Esophagus squamous epithelium (tissue), 5 donors: ENCODE measurements around the gene DLK1. TPM values are rescaled to one million over a fixed set of nuclear protein-coding genes. Genes with fewer than 3 reads are reported as not detected.

Experiments
- DNase-seq: peaks from one replicate; lab custom pipeline; 2025; lab: John Stamatoyannopoulos, UW
- H3K27ac ChIP-seq, 4 donors: fragments of 200-600 bp; sonication (generic); one replicate each; pipeline ENCODE4 v1.5.1; 2016 to 2019; ENCODE audit warnings: mild to moderate bottlenecking in 1 of 4
- H3K27me3 ChIP-seq, 4 donors: fragments of 200-600 bp; sonication (generic); 1 replicate in 3 of 4; 2 replicates in 1 of 4; pipeline versions ENCODE4 v1.5.1 to v1.6.0; 2017 to 2021; ENCODE audit warnings: antibody characterized with exemption in 1 of 4
- H3K36me3 ChIP-seq, 3 donors: fragments of 200-600 bp; sonication (generic); one replicate each; pipeline ENCODE4 v1.5.1; 2016 to 2019
- H3K4me1 ChIP-seq, 3 donors: fragments of 200-600 bp; sonication (generic); one replicate each; pipeline ENCODE4 v1.5.1; 2017 to 2019
- H3K4me3 ChIP-seq, 4 donors: fragments of 200-600 bp; sonication (generic); 1 replicate in 3 of 4; 2 replicates in 1 of 4; pipeline ENCODE4 v1.5.1; 2016 to 2019; ENCODE audit warnings: mild to moderate bottlenecking in 2 of 4, moderate library complexity in 1 of 4
- H3K9me3 ChIP-seq, 3 donors: fragments of 200-600 bp; sonication (generic); one replicate each; pipeline ENCODE4 v1.5.1; 2016 to 2019
- CTCF ChIP-seq, 6 experiments: fragments of 450-650 bp in 4 of 6; fragments of 200-600 bp in 2 of 6; sonication (generic) in 2 of 6; IDR thresholded peaks; one replicate each; pipeline ENCODE4 v1.5.1; 2016 to 2019; ENCODE audit warnings: antibody characterized with exemption in 6 of 6, mild to moderate bottlenecking in 4 of 6, moderate library complexity in 4 of 6
- POLR2A ChIP-seq, 4 donors: fragments of 450-650 bp; IDR thresholded peaks; one replicate each; pipeline ENCODE4 v1.6.1; 2017; ENCODE audit warnings: antibody characterized with exemption in 4 of 4, mild to moderate bottlenecking in 4 of 4, moderate library complexity in 3 of 4
- WGBS, 2 donors: methylation state at CpG; one replicate each; pipeline ENCODE4 v1.1.5; 2018; 5-methylcytosine and 5-hydroxymethylcytosine counted together
- intact Hi-C: fragments of 100-400 bp; cut with DNase I; formaldehyde crosslinking; loops from one replicate; pipeline ENCODE4 v1.15.0; 2022
- total RNA-seq, 4 donors: library from RNA; depleted of rRNA; stranded (reverse); fragments of >200 nt; gene quantifications; one replicate each; pipeline ENCODE4 v1.1.0, GENCODE V29; 2016
- donor health status: DM: yes; HTN: yes; CAD: no.

The DLK1 gene
- total RNA-seq, 4 donors from 2014 or later: not detected

- H3K4me1 ChIP-seq: peaks cover 4 to 39% (median 17%) of the 10 kb centered on the region in 3 donors
- TF ChIP-seq POLR2A (IDR thresholded peaks at IDR 0.05) (no peak), CTCF (IDR thresholded peaks at IDR 0.05) (no peak)
- no peak overlapping the region for H3K27ac ChIP-seq
- 43 to 48% methylated on average over 13 of the region's 26 CpGs for WGBS, 2 donors
- no peak for DNase-seq
- no peaks in the 10 kb centered on the region for H3K9me3 ChIP-seq
- peaks cover 0 to 29% (median 0%) of the 10 kb centered on the region in 4 donors for H3K27me3 ChIP-seq
- intact Hi-C loops: no loop called here
- H3K36me3 ChIP-seq: no peaks in the 10 kb centered on the region
- no peak overlapping the region for H3K4me3 ChIP-seq
These were observed 37.9 kb upstream of the DLK1 start for GRCh38 chr14:100688598-100689461.

DNA sequence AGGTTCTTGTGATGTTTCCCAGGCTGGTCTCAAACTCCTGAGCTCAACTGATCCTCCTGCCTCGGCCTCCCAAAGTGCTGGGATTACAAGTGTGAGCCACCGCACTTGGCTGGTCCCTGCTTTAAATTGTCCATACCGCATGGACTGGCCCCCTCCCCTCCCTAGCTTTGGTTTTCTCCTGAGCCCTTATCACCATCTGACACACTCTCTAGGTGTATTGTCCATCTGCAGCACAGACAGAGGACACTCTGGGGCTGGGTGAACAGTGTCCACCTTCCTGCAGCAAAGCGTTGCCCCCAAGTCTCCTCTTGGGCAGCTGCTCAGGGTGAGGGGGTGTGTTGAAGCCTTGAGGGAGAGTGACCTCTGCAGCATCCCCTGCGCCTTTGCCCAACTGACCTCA lies 36.0 kb upstream of the DLK1 start:
- intact Hi-C loops: no loop called here
- TF ChIP-seq POLR2A (IDR thresholded peaks at IDR 0.05) (no peak), CTCF (IDR thresholded peaks at IDR 0.05) (no peak)

DNA sequence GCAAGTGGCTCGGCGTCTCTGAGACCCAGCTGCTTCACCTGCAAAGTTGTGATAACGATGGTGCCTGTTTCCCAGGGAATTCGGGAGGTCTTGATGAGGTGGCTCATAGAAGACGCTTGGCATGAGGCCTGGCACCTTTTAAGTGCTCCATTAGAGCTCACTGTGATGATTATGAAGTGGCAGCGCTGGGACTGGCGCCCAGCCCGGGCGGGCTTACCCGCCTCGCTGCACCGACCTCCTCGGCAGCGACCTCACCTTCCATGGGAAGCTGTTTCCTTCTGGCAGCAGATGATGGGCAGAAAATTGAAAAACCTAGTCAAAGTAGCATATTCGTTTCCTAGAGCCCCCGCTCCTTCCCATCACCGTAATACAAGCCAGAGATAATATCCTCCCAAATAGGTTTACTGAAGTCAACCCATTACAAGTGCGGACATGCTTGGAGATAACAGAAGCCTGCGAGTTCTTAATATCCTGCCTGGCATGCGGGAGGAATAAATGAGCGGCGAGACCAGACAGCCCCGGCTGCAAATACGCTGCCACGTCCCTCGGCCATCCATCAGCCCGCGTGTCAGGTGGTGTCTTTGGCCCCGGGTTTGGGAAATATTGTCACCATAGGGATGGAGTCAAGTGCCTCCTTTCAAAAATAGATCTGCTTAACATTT lies 35.2 kb upstream of the DLK1 start:
- Histone ChIP-seq H3K4me3 (no peak overlapping the region), H3K27ac (no peak overlapping the region), H3K4me1 (peaks cover 4 to 39% (median 17%) of the 10 kb centered on the region in 3 donors), H3K9me3 (no peaks in the 10 kb centered on the region), H3K36me3 (no peaks in the 10 kb centered on the region), H3K27me3 (peaks cover 0 to 31% (median 0%) of the 10 kb centered on the region in 4 donors)
- no peak for DNase-seq
- WGBS, 2 donors: 40 to 41% methylated on average over 7 to 17 of the region's 29 CpGs
- TF ChIP-seq POLR2A (IDR thresholded peaks at IDR 0.05): no peak
- no peak for TF ChIP-seq CTCF (IDR thresholded peaks at IDR 0.05)
- intact Hi-C loops: no loop called here

More for the DNA sequence above, 36.0 kb upstream of the DLK1 start:
- Histone ChIP-seq H3K9me3 (no peaks in the 10 kb centered on the region), H3K36me3 (no peaks in the 10 kb centered on the region), H3K27me3 (peaks cover 0 to 31% (median 0%) of the 10 kb centered on the region in 4 donors), H3K27ac (no peak overlapping the region), H3K4me1 (peaks cover 4 to 39% (median 17%) of the 10 kb centered on the region in 3 donors), H3K4me3 (no peak overlapping the region)
- DNase-seq: no peak
- 86 to 89% methylated on average over 4 to 5 of the region's 5 CpGs for WGBS, 2 donors

- no peak overlapping the region for H3K4me3 ChIP-seq
- no peak overlapping the region for H3K27ac ChIP-seq
- DNase-seq: no peak
- H3K27me3 ChIP-seq: peaks cover 0 to 28% (median 0%) of the 10 kb centered on the region in 4 donors
- intact Hi-C loops: no loop called here
- no peak for TF ChIP-seq CTCF (IDR thresholded peaks at IDR 0.05)
- TF ChIP-seq POLR2A (IDR thresholded peaks at IDR 0.05): no peak
- peaks cover 4 to 39% (median 17%) of the 10 kb centered on the region in 3 donors for H3K4me1 ChIP-seq
- no peaks in the 10 kb centered on the region for H3K9me3 ChIP-seq
- 57 to 81% methylated on average over 6 of the region's 6 CpGs for WGBS, 2 donors
- H3K36me3 ChIP-seq: no peaks in the 10 kb centered on the region
These were observed 34.4 kb upstream of the DLK1 start for GRCh38 chr14:100692256-100692655.
